Epithelial cell of proximal tubule (primary cell): ENCODE data around the gene FNDC3B. TPM values are rescaled to one million over a fixed set of nuclear protein-coding genes. Genes with fewer than 3 reads are reported as not detected.
A peak's percentile ranks its signal among the peaks of the same experiment; 100 is the strongest.

Experiments
- DNase-seq: peaks from one replicate; pipeline ENCODE4 v3.0.0-alpha.2; 2011; ENCODE audit warnings: low read depth
- H3K4me3 ChIP-seq: 2 replicates; pipeline ENCODE4 v1.5.1; 2011; ENCODE audit warnings: low read depth, mild to moderate bottlenecking, low read length
- total RNA-seq: library from RNA; depleted of rRNA; stranded (reverse); fragments of >200 nt; gene quantifications from 2 replicates; pipeline ENCODE4 v1.2.3, GENCODE V29; 2015
- TF ChIP-seq, protein P1 (sequence below): conservative IDR thresholded peaks from 2 replicates; pipeline ENCODE4 v1.5.1; 2012; ENCODE audit warnings: low read depth, mild to moderate bottlenecking, low read length

The FNDC3B gene
- total RNA-seq, 1 donor from 2014 or later: 37.3 TPM

DNA sequence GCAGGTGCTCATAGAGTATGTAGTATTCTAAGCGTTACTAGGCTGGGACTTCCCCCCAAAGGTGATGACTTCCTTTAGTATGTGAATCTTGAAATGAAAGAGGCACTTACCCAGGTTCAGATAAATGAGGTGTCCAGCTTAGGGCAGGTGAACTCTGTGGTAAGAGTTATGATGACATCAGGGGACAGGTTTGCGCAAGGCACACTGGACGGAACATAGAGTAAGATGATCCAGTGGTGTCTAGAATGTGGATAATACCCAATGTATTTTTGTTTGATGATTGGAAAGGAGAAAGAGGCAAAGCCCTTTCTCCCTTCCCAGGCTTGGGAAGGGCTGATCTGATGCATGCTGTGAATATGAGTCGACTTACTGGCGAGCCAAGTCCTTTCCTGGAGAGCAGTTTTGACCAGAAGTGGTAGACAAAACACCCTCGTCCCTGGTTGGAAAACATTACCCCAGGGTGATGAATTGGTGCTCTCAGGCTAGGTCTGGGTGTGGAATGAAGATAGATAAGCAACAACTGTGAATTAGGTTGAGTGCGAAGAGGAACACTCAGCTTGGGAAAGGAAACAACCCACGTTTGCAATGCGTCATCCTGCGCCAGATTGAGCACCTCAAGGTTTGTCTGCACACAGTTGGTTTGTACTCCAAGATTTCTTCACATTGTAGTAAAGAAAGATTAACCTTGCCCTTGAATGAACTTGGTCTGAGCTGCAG is 284.7 kb downstream of the FNDC3B start:
- TF ChIP-seq, protein P1, sequence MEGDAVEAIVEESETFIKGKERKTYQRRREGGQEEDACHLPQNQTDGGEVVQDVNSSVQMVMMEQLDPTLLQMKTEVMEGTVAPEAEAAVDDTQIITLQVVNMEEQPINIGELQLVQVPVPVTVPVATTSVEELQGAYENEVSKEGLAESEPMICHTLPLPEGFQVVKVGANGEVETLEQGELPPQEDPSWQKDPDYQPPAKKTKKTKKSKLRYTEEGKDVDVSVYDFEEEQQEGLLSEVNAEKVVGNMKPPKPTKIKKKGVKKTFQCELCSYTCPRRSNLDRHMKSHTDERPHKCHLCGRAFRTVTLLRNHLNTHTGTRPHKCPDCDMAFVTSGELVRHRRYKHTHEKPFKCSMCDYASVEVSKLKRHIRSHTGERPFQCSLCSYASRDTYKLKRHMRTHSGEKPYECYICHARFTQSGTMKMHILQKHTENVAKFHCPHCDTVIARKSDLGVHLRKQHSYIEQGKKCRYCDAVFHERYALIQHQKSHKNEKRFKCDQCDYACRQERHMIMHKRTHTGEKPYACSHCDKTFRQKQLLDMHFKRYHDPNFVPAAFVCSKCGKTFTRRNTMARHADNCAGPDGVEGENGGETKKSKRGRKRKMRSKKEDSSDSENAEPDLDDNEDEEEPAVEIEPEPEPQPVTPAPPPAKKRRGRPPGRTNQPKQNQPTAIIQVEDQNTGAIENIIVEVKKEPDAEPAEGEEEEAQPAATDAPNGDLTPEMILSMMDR: no peak
- no peak overlapping the region for H3K4me3 ChIP-seq
- DNase-seq: peak; percentile 83

DNA sequence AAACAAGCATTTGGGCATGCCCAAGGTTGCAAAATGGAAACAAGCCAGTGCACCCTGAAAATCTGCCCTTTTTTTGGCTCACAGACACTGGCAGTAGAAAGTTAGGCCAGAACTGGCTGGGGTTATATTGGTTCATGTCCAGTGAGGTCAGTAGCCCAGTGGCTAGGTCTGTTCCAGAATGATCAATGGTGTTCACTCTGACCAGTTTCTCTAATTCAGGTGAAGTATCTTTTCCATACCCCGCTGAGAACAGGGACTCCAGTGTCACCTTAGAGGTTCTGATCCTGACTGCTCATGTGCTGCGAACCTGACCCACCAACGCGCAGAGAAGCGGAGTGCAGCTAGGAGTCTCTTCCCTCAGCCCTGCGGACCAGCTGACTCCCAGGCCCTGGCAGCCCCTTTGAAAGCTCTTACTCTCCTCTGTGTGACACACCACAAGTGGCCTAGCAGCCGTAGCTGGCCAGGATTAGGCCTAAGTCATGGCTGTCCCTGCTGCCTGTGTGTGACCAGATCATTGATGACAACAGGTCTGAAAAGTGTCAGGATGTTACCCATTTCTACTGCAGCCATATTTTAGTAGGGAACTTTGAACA is 285.3 kb downstream of the FNDC3B start:
- no peak for DNase-seq
- TF ChIP-seq, protein P1: no peak
- H3K4me3 ChIP-seq: no peak overlapping the region

DNA sequence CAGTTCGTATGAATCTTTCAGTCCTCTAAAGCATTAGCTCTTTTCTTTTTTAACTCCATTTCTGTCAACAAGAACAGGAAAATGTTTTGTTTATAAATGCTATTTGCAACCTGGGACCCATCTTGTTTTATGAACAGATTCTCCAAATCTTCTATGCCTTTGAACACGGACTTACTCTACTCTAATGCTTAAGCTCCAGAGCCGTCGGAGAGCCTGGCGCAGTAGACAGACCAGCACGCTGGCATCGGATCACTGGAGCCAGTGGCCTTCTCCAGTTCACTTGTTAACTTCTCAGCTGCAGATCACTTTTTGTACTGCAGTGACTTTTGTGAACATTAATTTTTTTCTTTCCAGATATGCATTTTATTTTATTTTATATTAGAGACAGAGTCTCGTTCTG is 286.1 kb downstream of the FNDC3B start:
- DNase-seq: no peak
- no peak overlapping the region for H3K4me3 ChIP-seq
- TF ChIP-seq, protein P1: no peak

DNA sequence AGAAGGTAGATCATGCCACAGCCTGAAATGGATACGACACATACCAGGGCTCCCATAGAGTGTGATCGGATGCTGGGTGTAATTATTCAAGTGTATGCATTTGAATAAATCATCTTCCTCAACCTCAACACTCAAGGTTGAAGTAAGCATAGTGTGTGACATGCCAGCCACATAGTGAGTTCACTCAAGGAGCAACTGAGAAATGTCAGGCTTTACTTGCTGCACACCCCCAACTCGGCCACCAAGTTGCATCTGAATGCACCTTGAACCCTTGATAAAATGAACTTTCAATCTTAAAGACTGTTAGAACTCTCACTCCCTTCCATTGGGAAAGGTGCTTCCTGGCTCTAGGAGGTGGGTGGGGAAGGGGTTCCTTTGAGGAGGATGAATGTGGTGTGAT is 287.6 kb downstream of the FNDC3B start:
- H3K4me3 ChIP-seq: no peak overlapping the region
- TF ChIP-seq, protein P1: no peak

DNA sequence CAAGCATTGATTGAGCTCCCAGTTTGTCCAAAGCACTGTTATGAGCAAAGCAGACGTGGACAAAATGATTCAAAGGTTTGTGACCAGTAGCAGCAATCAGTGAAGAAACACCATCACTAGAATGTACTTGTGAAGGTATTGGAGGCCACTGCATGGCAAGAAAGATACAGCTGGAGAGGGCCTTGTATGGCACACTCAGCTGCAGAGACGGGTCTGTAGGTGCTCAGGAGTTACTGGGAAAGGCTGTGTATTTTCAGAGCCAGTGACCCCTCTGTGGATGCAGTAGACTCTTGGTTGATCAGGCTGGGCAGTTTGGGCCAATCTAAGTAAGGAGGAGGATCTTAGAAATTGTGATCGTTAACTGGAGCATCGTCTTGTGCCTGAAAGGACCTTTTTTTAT is 288.9 kb downstream of the FNDC3B start:
- DNase-seq: no peak
- H3K4me3 ChIP-seq: no peak overlapping the region

More for the DNA sequence above, 287.6 kb downstream of the FNDC3B start:
- no peak for DNase-seq

DNA sequence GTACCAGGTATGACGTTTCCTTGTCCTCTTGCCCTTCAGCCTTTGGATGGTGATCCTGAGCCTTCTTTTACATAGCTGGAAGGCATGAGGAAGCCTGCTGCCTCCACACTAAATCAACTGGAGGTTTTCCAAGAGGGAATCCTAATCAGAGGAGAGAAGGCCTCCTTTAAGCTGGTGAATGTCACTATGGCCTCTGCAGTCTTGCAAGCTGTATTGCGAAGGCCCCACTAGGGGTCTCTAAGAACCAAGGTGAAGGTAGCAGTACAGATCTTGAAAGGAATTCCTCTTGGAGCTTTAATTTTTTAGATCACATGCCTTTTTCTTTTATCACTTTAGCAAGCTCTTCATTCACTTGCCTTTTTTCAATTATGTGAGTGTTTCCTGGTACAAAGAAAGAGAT is 289.7 kb downstream of the FNDC3B start:
- H3K4me3 ChIP-seq: no peak overlapping the region
- TF ChIP-seq, protein P1: peak; percentile 16
- DNase-seq: no peak

More for the DNA sequence above, 288.9 kb downstream of the FNDC3B start:
- TF ChIP-seq, protein P1: no peak

DNA sequence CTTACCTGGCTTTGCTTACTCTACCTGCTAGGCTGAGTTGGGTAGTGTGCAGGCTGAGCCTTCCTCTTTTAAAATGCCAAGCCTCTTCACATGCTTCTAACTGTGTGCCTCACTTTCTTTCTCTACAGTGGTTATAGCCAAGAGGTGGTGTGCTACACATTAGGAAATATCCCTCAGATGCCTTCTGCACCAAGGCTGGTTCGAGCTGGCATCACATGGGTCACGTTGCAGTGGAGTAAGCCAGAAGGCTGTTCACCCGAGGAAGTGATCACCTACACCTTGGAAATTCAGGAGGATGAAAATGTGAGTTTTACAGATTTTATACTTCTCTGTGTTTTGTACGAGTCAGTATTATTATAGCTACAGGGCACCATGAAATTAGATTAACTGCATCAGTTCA is 291.0 kb downstream of the FNDC3B start:
- TF ChIP-seq, protein P1: no peak
- no peak for DNase-seq
- no peak overlapping the region for H3K4me3 ChIP-seq
